ENCODE results near the gene MEIKIN.

MEIKIN gene

GRCh38 chr5:131760793-131761192 lies 184.7 kb downstream of the MEIKIN start:
- no peaks in the 10 kb centered on the region for H3K4me1 ChIP-seq (ENCODE audit: low read length)
- H3K79me2 ChIP-seq (ENCODE audit: low read length) = peaks cover 81% of the 10 kb centered on the region
- no peak overlapping the region for H3K4me3 ChIP-seq (ENCODE audit: low read length)
- H3K27ac ChIP-seq (ENCODE audit: low read length) = no peak overlapping the region
- no peaks in the 10 kb centered on the region for H3K9me3 ChIP-seq (ENCODE audit: insufficient read depth, low read length)
- H4K20me1 ChIP-seq (ENCODE audit: insufficient read depth, low read length) = peaks cover 71% of the 10 kb centered on the region
- no peak overlapping the region for H3K4me2 ChIP-seq (ENCODE audit: low read length)
- TF ChIP-seq CTCF (IDR thresholded peaks at IDR 0.05; ENCODE audit: low read depth, low read length) = no peak
- no peak for TF ChIP-seq EZH2phosphoT487 (IDR thresholded peaks at IDR 0.05; ENCODE audit: low read depth)
- no peak overlapping the region for H3K9ac ChIP-seq (ENCODE audit: low read length)
- H2AFZ ChIP-seq (ENCODE audit: low read depth, low read length) = no peak overlapping the region
- peaks cover 9% of the 10 kb centered on the region for H3K36me3 ChIP-seq (replicated peaks; ENCODE audit: low read depth, low read length)
- H3K27me3 ChIP-seq (ENCODE audit: low read depth, low read length) = no peaks in the 10 kb centered on the region

GRCh38 chr5:131759704-131760103 lies 185.8 kb downstream of the MEIKIN start:
- no peak overlapping the region for H3K27ac ChIP-seq (ENCODE audit: low read length)
- no peaks in the 10 kb centered on the region for H3K27me3 ChIP-seq (ENCODE audit: low read depth, low read length)
- peaks cover 81% of the 10 kb centered on the region for H3K79me2 ChIP-seq (ENCODE audit: low read length)
- H3K36me3 ChIP-seq (replicated peaks; ENCODE audit: low read depth, low read length) = peaks cover 3% of the 10 kb centered on the region
- TF ChIP-seq EZH2phosphoT487 (IDR thresholded peaks at IDR 0.05; ENCODE audit: low read depth) (no peak), CTCF (IDR thresholded peaks at IDR 0.05; ENCODE audit: low read depth, low read length) (no peak)
- H2AFZ ChIP-seq (ENCODE audit: low read depth, low read length) = no peak overlapping the region
- H4K20me1 ChIP-seq (ENCODE audit: insufficient read depth, low read length) = peaks cover 68% of the 10 kb centered on the region
- no peak overlapping the region for H3K9ac ChIP-seq (ENCODE audit: low read length)
- H3K9me3 ChIP-seq (ENCODE audit: insufficient read depth, low read length) = no peaks in the 10 kb centered on the region
- no peaks in the 10 kb centered on the region for H3K4me1 ChIP-seq (ENCODE audit: low read length)
- H3K4me2 ChIP-seq (ENCODE audit: low read length) = no peak overlapping the region
- H3K4me3 ChIP-seq (ENCODE audit: low read length) = no peak overlapping the region

GRCh38 chr5:131758520-131758900 lies 187.0 kb downstream of the MEIKIN start:
- peaks cover 84% of the 10 kb centered on the region for H3K79me2 ChIP-seq (ENCODE audit: low read length)
- H3K9ac ChIP-seq (ENCODE audit: low read length) = no peak overlapping the region
- H3K9me3 ChIP-seq (ENCODE audit: insufficient read depth, low read length) = no peaks in the 10 kb centered on the region
- H3K36me3 ChIP-seq (replicated peaks; ENCODE audit: low read depth, low read length) = no peaks in the 10 kb centered on the region
- no peak overlapping the region for H3K4me2 ChIP-seq (ENCODE audit: low read length)
- H4K20me1 ChIP-seq (ENCODE audit: insufficient read depth, low read length) = peaks cover 76% of the 10 kb centered on the region
- H3K27ac ChIP-seq (ENCODE audit: low read length) = no peak overlapping the region
- peaks cover 2% of the 10 kb centered on the region; the same call in 1 of the 2 replicates for H3K4me1 ChIP-seq (ENCODE audit: low read length)
- H3K27me3 ChIP-seq (ENCODE audit: low read depth, low read length) = no peaks in the 10 kb centered on the region
- H2AFZ ChIP-seq (ENCODE audit: low read depth, low read length) = no peak overlapping the region
- TF ChIP-seq EZH2phosphoT487 (IDR thresholded peaks at IDR 0.05; ENCODE audit: low read depth) = no peak
- no peak for TF ChIP-seq CTCF (IDR thresholded peaks at IDR 0.05; ENCODE audit: low read depth, low read length)
- no peak overlapping the region for H3K4me3 ChIP-seq (ENCODE audit: low read length)

GRCh38 chr5:131757830-131758519 lies 187.5 kb downstream of the MEIKIN start:
- peaks cover 84% of the 10 kb centered on the region for H3K79me2 ChIP-seq (ENCODE audit: low read length)
- H3K27me3 ChIP-seq (ENCODE audit: low read depth, low read length) = no peaks in the 10 kb centered on the region
- H3K4me3 ChIP-seq (ENCODE audit: low read length) = no peak overlapping the region
- no peaks in the 10 kb centered on the region for H3K36me3 ChIP-seq (replicated peaks; ENCODE audit: low read depth, low read length)
- peaks cover 73% of the 10 kb centered on the region for H4K20me1 ChIP-seq (ENCODE audit: insufficient read depth, low read length)
- H2AFZ ChIP-seq (ENCODE audit: low read depth, low read length) = no peak overlapping the region
- H3K4me1 ChIP-seq (ENCODE audit: low read length) = peaks cover 2% of the 10 kb centered on the region; the same call in 1 of the 2 replicates
- no peak overlapping the region for H3K27ac ChIP-seq (ENCODE audit: low read length)
- TF ChIP-seq CTCF (IDR thresholded peaks at IDR 0.05; ENCODE audit: low read depth, low read length) (no peak), EZH2phosphoT487 (IDR thresholded peaks at IDR 0.05; ENCODE audit: low read depth) (no peak)
- H3K9ac ChIP-seq (ENCODE audit: low read length) = no peak overlapping the region
- no peaks in the 10 kb centered on the region for H3K9me3 ChIP-seq (ENCODE audit: insufficient read depth, low read length)
- no peak overlapping the region for H3K4me2 ChIP-seq (ENCODE audit: low read length)
